Measurements from ENCODE around the gene ERO1B.
"Not testable (repeated sequence)": the region's sequence is repeated elsewhere in the genome, so short reads cannot be mapped to it uniquely, and the experiment has no call there.

The ERO1B gene

GRCh38 chr1:236320671-236321070 is 38.9 kb upstream of the ERO1B start:
- no peak overlapping the region for H3K4me3 ChIP-seq (ENCODE audit: low read depth, low read length)

GRCh38 chr1:236320214-236320613 is 38.5 kb upstream of the ERO1B start:
- H3K4me3 ChIP-seq (ENCODE audit: low read depth, low read length): no peak overlapping the region
- no peak for TF ChIP-seq CTCF (IDR thresholded peaks at IDR 0.05; ENCODE audit: insufficient read depth, low read depth, low read length, missing control alignments)
- DNase-seq (ENCODE audit: low read depth): no peak

More at GRCh38 chr1:236320671-236321070, 38.9 kb upstream of the ERO1B start:
- DNase-seq (ENCODE audit: low read depth): no peak
- no peak for TF ChIP-seq CTCF (IDR thresholded peaks at IDR 0.05; ENCODE audit: insufficient read depth, low read depth, low read length, missing control alignments)

GRCh38 chr1:236316437-236316836 is 34.7 kb upstream of the ERO1B start:
- TF ChIP-seq CTCF (IDR thresholded peaks at IDR 0.05; ENCODE audit: insufficient read depth, low read depth, low read length, missing control alignments): no peak
- DNase-seq (ENCODE audit: low read depth): no peak

GRCh38 chr1:236315518-236315917 is 33.8 kb upstream of the ERO1B start:
- no peak for TF ChIP-seq CTCF (IDR thresholded peaks at IDR 0.05; ENCODE audit: insufficient read depth, low read depth, low read length, missing control alignments)
- H3K4me3 ChIP-seq (ENCODE audit: low read depth, low read length): no peak overlapping the region
- no peak for DNase-seq (ENCODE audit: low read depth)

More at GRCh38 chr1:236316437-236316836, 34.7 kb upstream of the ERO1B start:
- no peak overlapping the region for H3K4me3 ChIP-seq (ENCODE audit: low read depth, low read length)

GRCh38 chr1:236315092-236315491 is 33.3 kb upstream of the ERO1B start:
- TF ChIP-seq CTCF (IDR thresholded peaks at IDR 0.05; ENCODE audit: insufficient read depth, low read depth, low read length, missing control alignments): no peak
- no peak overlapping the region for H3K4me3 ChIP-seq (ENCODE audit: low read depth, low read length)

GRCh38 chr1:236314050-236314449 is 32.3 kb upstream of the ERO1B start:
- not testable (repeated sequence) for H3K4me3 ChIP-seq (ENCODE audit: low read depth, low read length)

More at GRCh38 chr1:236315092-236315491, 33.3 kb upstream of the ERO1B start:
- DNase-seq (ENCODE audit: low read depth): no peak

GRCh38 chr1:236313427-236313826 is 31.7 kb upstream of the ERO1B start:
- DNase-seq (ENCODE audit: low read depth): no peak
- H3K4me3 ChIP-seq (ENCODE audit: low read depth, low read length): no peak overlapping the region
- no peak for TF ChIP-seq CTCF (IDR thresholded peaks at IDR 0.05; ENCODE audit: insufficient read depth, low read depth, low read length, missing control alignments)

More at GRCh38 chr1:236314050-236314449, 32.3 kb upstream of the ERO1B start:
- DNase-seq (ENCODE audit: low read depth): not testable (repeated sequence)

All from GM12865 (cell line).